Measurements from ENCODE around the gene TAF11L14.

GRCh38 chr5:17625686-17626085 is 8.6 kb upstream of the TAF11L14 start:
- TF ChIP-seq CTCF (conservative IDR thresholded peaks at IDR 0.05; ENCODE audit: low read depth in 2 of 2) = no peak
- no peak for TF ChIP-seq POLR2AphosphoS5 (IDR thresholded peaks at IDR 0.05; ENCODE audit: low read depth)
- no peak for TF ChIP-seq CREB1 (CRISPR knock-in tag; IDR thresholded peaks at IDR 0.05; ENCODE audit: low read depth)
- TF ChIP-seq EZH2 (IDR thresholded peaks at IDR 0.05; ENCODE audit: low read depth, unreplicated experiment) = no peak
- no peak for TF ChIP-seq REST (IDR thresholded peaks at IDR 0.05; ENCODE audit: unreplicated experiment)
- no peak for TF ChIP-seq ETS1 (IDR thresholded peaks at IDR 0.05)
- no peak for TF ChIP-seq STAT1 (IDR thresholded peaks at IDR 0.05; ENCODE audit: unreplicated experiment)
- TF ChIP-seq EZH2phosphoT487 (IDR thresholded peaks at IDR 0.05; ENCODE audit: unreplicated experiment) = no peak
- no peak for TF ChIP-seq JUNB (IDR thresholded peaks at IDR 0.05; ENCODE audit: unreplicated experiment)
- TF ChIP-seq ZNF462 (CRISPR knock-in tag; IDR thresholded peaks at IDR 0.05) = no peak
- no peak for TF ChIP-seq ZNF331 (CRISPR knock-in tag; IDR thresholded peaks at IDR 0.05; ENCODE audit: low read depth)
- no peak for TF ChIP-seq ZNF114 (CRISPR knock-in tag; IDR thresholded peaks at IDR 0.05)
